Measurements from ENCODE around the gene ERAP2. TPM values are rescaled to one million over a fixed set of nuclear protein-coding genes. Genes with fewer than 3 reads are reported as not detected.

ERAP2 gene
- total and polyA plus RNA-seq, 8 donors = 0.68 to 26.8 (median 12.4) TPM

GRCh38 chr5:96952118-96952750 lies 75.9 kb downstream of the ERAP2 start:
- intact Hi-C loops (cut with DNase I; ENCODE audit: low total_unique reads) = no loop called here
- Histone ChIP-seq H3K27ac (peak overlapping the region in 4 of 5 donors; percentile 47 to 76 (median 68)), H3K36me3 (no peaks in the 10 kb centered on the region), H3K4me3 (no peak overlapping the region), H3K9me3 (no peaks in the 10 kb centered on the region), H3K4me1 (peaks cover 0 to 53% (median 25%) of the 10 kb centered on the region in 4 donors), H3K27me3 (no peaks in the 10 kb centered on the region)
- DNase-seq = no peak
- 47 to 76% (median 66%) methylated on average over 3 of the region's 3 CpGs for WGBS, 5 donors
- TF ChIP-seq POLR2AphosphoS5 (IDR thresholded peaks at IDR 0.05) (peak in 1 of 3 donors; percentile 3), POLR2A (IDR thresholded peaks at IDR 0.05) (no peak)

GRCh38 chr5:96952974-96953730 lies 76.9 kb downstream of the ERAP2 start:
- H3K4me1 ChIP-seq = peaks cover 0 to 59% (median 34%) of the 10 kb centered on the region in 4 donors
- peak overlapping the region in 4 of 5 donors; percentile 47 to 76 (median 68) for H3K27ac ChIP-seq
- H3K4me3 ChIP-seq = no peak overlapping the region
- WGBS, 5 donors = 51 to 58% (median 55%) methylated on average over 7 of the region's 7 CpGs
- intact Hi-C loops (cut with DNase I; ENCODE audit: low total_unique reads) = no loop called here
- H3K9me3 ChIP-seq = no peaks in the 10 kb centered on the region
- no peak for DNase-seq
- no peaks in the 10 kb centered on the region for H3K36me3 ChIP-seq
- TF ChIP-seq EP300 (IDR thresholded peaks at IDR 0.05) (no peak), POLR2AphosphoS5 (IDR thresholded peaks at IDR 0.05) (no peak), CTCF (IDR thresholded peaks at IDR 0.05) (no peak), POLR2A (IDR thresholded peaks at IDR 0.05) (no peak)
- no peaks in the 10 kb centered on the region for H3K27me3 ChIP-seq

- no peak for DNase-seq
- H3K27ac ChIP-seq = peak overlapping the region in 2 of 5 donors; percentile 23 to 51
- H3K4me1 ChIP-seq = peaks cover under 1 to 75% (median 43%) of the 10 kb centered on the region in 4 donors
- H3K9me3 ChIP-seq = no peaks in the 10 kb centered on the region
- H3K4me3 ChIP-seq = no peak overlapping the region
- 60 to 72% (median 68%) methylated on average over 4 of the region's 4 CpGs for WGBS, 5 donors
- intact Hi-C loops (cut with DNase I; ENCODE audit: low total_unique reads) = no loop called here
- H3K36me3 ChIP-seq = no peaks in the 10 kb centered on the region
- no peaks in the 10 kb centered on the region for H3K27me3 ChIP-seq
- no peak for TF ChIP-seq CTCF (IDR thresholded peaks at IDR 0.05)
- no peak for TF ChIP-seq POLR2AphosphoS5 (IDR thresholded peaks at IDR 0.05)
- no peak for TF ChIP-seq POLR2A (IDR thresholded peaks at IDR 0.05)
- no peak for TF ChIP-seq EP300 (IDR thresholded peaks at IDR 0.05)
These were observed 81.2 kb downstream of the ERAP2 start for GRCh38 chr5:96957254-96958049.

- DNase-seq = no peak
- TF ChIP-seq POLR2AphosphoS5 (IDR thresholded peaks at IDR 0.05) (no peak), CTCF (IDR thresholded peaks at IDR 0.05) (no peak), POLR2A (IDR thresholded peaks at IDR 0.05) (no peak), EP300 (IDR thresholded peaks at IDR 0.05) (no peak)
- peaks cover 11 to 75% (median 43%) of the 10 kb centered on the region in 4 donors for H3K4me1 ChIP-seq
- intact Hi-C loops (cut with DNase I; ENCODE audit: low total_unique reads) = no loop called here
- no peak overlapping the region for H3K27ac ChIP-seq
- H3K27me3 ChIP-seq = no peaks in the 10 kb centered on the region
- no peak overlapping the region for H3K4me3 ChIP-seq
- WGBS, 5 donors = 82 to 88% (median 83%) methylated on average over 5 of the region's 5 CpGs
- H3K36me3 ChIP-seq = no peaks in the 10 kb centered on the region
- H3K9me3 ChIP-seq = no peaks in the 10 kb centered on the region
These were observed 82.7 kb downstream of the ERAP2 start for GRCh38 chr5:96958977-96959376.
